ENCODE results near the gene SYT9.

DNA sequence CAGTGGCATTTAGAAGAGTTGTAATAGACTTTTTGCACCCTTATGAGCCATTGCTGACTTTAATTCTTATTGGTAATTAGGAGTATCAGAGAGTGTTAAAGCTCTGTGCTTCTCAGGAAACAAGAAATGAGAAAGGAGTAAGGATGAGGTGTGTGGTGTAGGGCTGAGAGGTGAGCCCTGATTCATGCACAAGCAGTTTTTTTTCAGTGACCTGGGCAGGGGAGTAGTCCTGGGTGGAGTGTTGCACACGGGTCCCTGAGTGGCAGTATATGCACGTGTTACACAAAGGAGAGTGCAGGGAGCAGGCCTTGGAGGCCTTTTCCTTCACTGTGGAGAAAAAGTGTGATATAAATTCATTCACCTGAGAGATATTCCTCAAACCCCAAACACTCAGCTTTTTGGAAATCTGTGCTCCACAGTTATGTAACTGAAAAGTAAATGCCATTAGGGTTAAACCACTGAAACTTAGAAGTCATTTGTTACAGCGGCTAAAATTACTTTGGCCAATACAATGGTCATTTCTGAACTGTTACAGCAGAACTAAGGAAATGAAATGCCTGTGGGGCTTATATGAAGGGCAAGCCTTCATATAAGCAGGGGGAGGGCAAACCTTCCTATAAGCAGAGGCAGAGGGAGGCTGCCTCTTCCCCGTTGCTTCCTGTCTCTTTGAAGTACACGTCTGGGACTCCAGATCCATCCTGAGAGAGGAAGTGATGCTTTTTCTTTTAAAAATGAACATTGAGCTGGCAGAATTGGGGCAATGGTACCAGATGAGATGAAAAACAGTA lies 171.0 kb downstream of the SYT9 start:
- TF ChIP-seq POLR2AphosphoS5 (IDR thresholded peaks at IDR 0.05; ENCODE audit: insufficient read depth in 1 of 2, low read depth in 1 of 2) (no peak), POLR2A (IDR thresholded peaks at IDR 0.05) (no peak)
- TF ChIP-seq, protein P1, sequence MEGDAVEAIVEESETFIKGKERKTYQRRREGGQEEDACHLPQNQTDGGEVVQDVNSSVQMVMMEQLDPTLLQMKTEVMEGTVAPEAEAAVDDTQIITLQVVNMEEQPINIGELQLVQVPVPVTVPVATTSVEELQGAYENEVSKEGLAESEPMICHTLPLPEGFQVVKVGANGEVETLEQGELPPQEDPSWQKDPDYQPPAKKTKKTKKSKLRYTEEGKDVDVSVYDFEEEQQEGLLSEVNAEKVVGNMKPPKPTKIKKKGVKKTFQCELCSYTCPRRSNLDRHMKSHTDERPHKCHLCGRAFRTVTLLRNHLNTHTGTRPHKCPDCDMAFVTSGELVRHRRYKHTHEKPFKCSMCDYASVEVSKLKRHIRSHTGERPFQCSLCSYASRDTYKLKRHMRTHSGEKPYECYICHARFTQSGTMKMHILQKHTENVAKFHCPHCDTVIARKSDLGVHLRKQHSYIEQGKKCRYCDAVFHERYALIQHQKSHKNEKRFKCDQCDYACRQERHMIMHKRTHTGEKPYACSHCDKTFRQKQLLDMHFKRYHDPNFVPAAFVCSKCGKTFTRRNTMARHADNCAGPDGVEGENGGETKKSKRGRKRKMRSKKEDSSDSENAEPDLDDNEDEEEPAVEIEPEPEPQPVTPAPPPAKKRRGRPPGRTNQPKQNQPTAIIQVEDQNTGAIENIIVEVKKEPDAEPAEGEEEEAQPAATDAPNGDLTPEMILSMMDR (IDR thresholded peaks at IDR 0.05), result no peak

All from vagina (tissue), 2 donors.